HepG2 (cell line): ENCODE data around the gene SYNJ2. TPM values are rescaled to one million over a fixed set of nuclear protein-coding genes. Genes with fewer than 3 reads are reported as not detected.

Source experiments
- NRL ChIP-seq: sonication (generic); formaldehyde crosslinking; IDR thresholded peaks from 2 replicates; pipeline ENCODE4 v1.5.0; 2020; ENCODE audit warnings: missing genetic modification reagents, mild to moderate bottlenecking, moderate library complexity, borderline replicate concordance
- PHF21A ChIP-seq: sonication (generic); formaldehyde crosslinking; IDR thresholded peaks from 2 replicates; pipeline ENCODE4 v1.5.0; 2020; ENCODE audit warnings: mild to moderate bottlenecking, missing genetic modification reagents
- SMAD1 ChIP-seq: sonication (generic); formaldehyde crosslinking; IDR thresholded peaks from 2 replicates; pipeline ENCODE4 v1.4.0; 2020; ENCODE audit warnings: missing genetic modification reagents, low read depth, mild to moderate bottlenecking, borderline replicate concordance
- ZC3H4 ChIP-seq: sonication (generic); formaldehyde crosslinking; IDR thresholded peaks from 2 replicates; pipeline ENCODE4 v1.4.0; 2020; ENCODE audit warnings: missing genetic modification reagents, borderline replicate concordance
- polyA plus RNA-seq, 8 experiments: library from polyadenylated mRNA; depleted of rRNA in 3 of 8; stranded (reverse) in 7 of 8; unstranded in 1 of 8; fragments of >200 nt; fragmentation: Illumina TruSeq in 4 of 8; extraction: Trizol in 4 of 8; gene quantifications; 2 replicates each; pipeline versions ENCODE4 v1.2.1 to v1.2.3, GENCODE V29; 2011 to 2016; ENCODE audit warnings: low read depth in 4 of 8, missing spikeins in 1 of 8, mixed read lengths in 1 of 8; ENCODE audit not compliant: insufficient read depth in 1 of 8
- total RNA-seq, 5 experiments: library from RNA; depleted of rRNA; stranded (reverse); fragments of >200 nt; fragmentation: Illumina TruSeq; extraction: Trizol; gene quantifications; 2 replicates each; pipeline ENCODE4 v1.2.3, GENCODE V29; 2016; ENCODE audit warnings: low read depth in 1 of 5
- TF ChIP-seq, protein P1 (sequence below): sonication (generic); formaldehyde crosslinking; IDR thresholded peaks from 2 replicates; pipeline ENCODE4 v1.9.0; 2022; ENCODE audit warnings: missing genetic modification reagents, mild to moderate bottlenecking, borderline replicate concordance
- TF ChIP-seq, protein P2 (sequence below): sonication (generic); formaldehyde crosslinking; IDR thresholded peaks from one replicate; pipeline ENCODE4 v1.5.1; 2020; ENCODE audit warnings: mild to moderate bottlenecking, missing genetic modification reagents; ENCODE audit errors: not compliant biosample characterization
- TF ChIP-seq, protein P3 (sequence below): sonication (generic); formaldehyde crosslinking; IDR thresholded peaks from 2 replicates; pipeline ENCODE4 v1.4.0; 2020; ENCODE audit warnings: missing genetic modification reagents
- TF ChIP-seq, protein P4 (sequence below): sonication (generic); formaldehyde crosslinking; IDR thresholded peaks from 2 replicates; pipeline ENCODE4 v1.4.0; 2020; ENCODE audit warnings: mild to moderate bottlenecking, missing genetic modification reagents
- TF ChIP-seq, protein P5 (sequence below): sonication (generic); formaldehyde crosslinking; IDR thresholded peaks from 2 replicates; pipeline ENCODE4 v1.5.1; 2020; ENCODE audit warnings: mild to moderate bottlenecking, missing genetic modification reagents, moderate library complexity

The SYNJ2 gene
- total and polyA plus RNA-seq, 2 of the 13 experiments (the other 11 are each of a cell fraction or from before 2014, with no cell fraction given) = 39.1 to 57.6 TPM

DNA sequence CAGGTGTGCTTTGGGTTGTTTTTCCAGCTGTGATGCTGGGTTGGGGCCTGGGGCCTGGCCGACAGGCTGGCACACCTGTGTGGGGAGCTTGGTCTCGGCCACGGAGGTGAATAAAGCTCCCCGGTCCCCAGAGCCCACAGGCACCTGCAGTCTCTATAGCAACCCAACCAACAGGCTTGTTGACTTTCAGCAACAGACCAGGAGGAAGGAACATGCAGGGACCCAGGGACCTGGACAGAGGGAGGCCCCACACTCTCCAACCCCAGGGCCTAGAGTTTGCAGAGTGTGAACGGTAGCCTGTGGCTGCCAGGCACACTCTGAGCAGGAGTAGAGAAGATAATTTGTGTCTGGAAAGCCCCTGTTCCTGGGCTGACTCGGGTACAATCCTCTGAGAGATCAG is 14.6 kb upstream of the SYNJ2 start (continued):
- TF ChIP-seq ZC3H4 (CRISPR knock-in tag) = no peak
- no peak for TF ChIP-seq SMAD1 (CRISPR knock-in tag)
- TF ChIP-seq, protein P1, sequence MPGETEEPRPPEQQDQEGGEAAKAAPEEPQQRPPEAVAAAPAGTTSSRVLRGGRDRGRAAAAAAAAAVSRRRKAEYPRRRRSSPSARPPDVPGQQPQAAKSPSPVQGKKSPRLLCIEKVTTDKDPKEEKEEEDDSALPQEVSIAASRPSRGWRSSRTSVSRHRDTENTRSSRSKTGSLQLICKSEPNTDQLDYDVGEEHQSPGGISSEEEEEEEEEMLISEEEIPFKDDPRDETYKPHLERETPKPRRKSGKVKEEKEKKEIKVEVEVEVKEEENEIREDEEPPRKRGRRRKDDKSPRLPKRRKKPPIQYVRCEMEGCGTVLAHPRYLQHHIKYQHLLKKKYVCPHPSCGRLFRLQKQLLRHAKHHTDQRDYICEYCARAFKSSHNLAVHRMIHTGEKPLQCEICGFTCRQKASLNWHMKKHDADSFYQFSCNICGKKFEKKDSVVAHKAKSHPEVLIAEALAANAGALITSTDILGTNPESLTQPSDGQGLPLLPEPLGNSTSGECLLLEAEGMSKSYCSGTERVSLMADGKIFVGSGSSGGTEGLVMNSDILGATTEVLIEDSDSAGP = peak; percentile 18; the same call in 1 of the 2 replicates
- TF ChIP-seq, protein P2, sequence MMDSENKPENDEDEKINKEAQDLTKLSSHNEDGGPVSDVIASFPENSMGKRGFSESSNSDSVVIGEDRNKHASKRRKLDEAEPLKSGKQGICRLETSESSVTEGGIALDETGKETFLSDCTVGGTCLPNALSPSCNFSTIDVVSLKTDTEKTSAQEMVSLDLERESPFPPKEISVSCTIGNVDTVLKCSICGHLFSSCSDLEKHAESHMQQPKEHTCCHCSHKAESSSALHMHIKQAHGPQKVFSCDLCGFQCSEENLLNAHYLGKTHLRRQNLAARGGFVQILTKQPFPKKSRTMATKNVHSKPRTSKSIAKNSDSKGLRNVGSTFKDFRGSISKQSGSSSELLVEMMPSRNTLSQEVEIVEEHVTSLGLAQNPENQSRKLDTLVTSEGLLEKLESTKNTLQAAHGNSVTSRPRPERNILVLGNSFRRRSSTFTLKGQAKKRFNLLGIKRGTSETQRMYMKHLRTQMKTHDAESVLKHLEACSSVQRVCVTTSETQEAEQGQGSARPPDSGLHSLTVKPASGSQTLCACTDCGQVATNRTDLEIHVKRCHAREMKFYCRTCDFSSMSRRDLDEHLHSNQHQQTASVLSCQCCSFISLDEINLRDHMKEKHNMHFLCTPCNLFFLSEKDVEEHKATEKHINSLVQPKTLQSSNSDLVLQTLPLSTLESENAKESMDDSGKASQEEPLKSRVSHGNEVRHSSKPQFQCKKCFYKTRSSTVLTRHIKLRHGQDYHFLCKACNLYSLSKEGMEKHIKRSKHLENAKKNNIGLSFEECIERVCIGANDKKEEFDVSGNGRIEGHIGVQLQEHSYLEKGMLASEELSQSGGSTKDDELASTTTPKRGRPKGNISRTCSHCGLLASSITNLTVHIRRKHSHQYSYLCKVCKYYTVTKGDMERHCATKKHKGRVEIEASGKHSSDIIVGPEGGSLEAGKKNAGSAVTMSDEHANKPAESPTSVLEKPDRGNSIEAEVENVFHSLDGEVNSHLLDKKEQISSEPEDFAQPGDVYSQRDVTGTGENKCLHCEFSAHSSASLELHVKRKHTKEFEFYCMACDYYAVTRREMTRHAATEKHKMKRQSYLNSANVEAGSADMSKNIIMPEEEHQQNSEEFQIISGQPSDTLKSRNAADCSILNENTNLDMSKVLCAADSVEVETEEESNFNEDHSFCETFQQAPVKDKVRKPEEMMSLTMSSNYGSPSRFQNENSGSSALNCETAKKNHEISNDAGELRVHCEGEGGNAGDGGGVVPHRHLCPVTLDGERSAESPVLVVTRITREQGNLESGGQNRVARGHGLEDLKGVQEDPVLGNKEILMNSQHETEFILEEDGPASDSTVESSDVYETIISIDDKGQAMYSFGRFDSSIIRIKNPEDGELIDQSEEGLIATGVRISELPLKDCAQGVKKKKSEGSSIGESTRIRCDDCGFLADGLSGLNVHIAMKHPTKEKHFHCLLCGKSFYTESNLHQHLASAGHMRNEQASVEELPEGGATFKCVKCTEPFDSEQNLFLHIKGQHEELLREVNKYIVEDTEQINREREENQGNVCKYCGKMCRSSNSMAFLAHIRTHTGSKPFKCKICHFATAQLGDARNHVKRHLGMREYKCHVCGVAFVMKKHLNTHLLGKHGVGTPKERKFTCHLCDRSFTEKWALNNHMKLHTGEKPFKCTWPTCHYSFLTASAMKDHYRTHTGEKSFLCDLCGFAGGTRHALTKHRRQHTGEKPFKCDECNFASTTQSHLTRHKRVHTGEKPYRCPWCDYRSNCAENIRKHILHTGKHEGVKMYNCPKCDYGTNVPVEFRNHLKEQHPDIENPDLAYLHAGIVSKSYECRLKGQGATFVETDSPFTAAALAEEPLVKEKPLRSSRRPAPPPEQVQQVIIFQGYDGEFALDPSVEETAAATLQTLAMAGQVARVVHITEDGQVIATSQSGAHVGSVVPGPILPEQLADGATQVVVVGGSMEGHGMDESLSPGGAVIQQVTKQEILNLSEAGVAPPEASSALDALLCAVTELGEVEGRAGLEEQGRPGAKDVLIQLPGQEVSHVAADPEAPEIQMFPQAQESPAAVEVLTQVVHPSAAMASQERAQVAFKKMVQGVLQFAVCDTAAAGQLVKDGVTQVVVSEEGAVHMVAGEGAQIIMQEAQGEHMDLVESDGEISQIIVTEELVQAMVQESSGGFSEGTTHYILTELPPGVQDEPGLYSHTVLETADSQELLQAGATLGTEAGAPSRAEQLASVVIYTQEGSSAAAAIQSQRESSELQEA = peak; percentile 43
- TF ChIP-seq, protein P3, sequence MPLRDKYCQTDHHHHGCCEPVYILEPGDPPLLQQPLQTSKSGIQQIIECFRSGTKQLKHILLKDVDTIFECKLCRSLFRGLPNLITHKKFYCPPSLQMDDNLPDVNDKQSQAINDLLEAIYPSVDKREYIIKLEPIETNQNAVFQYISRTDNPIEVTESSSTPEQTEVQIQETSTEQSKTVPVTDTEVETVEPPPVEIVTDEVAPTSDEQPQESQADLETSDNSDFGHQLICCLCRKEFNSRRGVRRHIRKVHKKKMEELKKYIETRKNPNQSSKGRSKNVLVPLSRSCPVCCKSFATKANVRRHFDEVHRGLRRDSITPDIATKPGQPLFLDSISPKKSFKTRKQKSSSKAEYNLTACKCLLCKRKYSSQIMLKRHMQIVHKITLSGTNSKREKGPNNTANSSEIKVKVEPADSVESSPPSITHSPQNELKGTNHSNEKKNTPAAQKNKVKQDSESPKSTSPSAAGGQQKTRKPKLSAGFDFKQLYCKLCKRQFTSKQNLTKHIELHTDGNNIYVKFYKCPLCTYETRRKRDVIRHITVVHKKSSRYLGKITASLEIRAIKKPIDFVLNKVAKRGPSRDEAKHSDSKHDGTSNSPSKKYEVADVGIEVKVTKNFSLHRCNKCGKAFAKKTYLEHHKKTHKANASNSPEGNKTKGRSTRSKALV (CRISPR knock-in tag) = no peak
- TF ChIP-seq, protein P4, sequence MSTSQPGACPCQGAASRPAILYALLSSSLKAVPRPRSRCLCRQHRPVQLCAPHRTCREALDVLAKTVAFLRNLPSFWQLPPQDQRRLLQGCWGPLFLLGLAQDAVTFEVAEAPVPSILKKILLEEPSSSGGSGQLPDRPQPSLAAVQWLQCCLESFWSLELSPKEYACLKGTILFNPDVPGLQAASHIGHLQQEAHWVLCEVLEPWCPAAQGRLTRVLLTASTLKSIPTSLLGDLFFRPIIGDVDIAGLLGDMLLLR (CRISPR knock-in tag) = no peak
- TF ChIP-seq, protein P5, sequence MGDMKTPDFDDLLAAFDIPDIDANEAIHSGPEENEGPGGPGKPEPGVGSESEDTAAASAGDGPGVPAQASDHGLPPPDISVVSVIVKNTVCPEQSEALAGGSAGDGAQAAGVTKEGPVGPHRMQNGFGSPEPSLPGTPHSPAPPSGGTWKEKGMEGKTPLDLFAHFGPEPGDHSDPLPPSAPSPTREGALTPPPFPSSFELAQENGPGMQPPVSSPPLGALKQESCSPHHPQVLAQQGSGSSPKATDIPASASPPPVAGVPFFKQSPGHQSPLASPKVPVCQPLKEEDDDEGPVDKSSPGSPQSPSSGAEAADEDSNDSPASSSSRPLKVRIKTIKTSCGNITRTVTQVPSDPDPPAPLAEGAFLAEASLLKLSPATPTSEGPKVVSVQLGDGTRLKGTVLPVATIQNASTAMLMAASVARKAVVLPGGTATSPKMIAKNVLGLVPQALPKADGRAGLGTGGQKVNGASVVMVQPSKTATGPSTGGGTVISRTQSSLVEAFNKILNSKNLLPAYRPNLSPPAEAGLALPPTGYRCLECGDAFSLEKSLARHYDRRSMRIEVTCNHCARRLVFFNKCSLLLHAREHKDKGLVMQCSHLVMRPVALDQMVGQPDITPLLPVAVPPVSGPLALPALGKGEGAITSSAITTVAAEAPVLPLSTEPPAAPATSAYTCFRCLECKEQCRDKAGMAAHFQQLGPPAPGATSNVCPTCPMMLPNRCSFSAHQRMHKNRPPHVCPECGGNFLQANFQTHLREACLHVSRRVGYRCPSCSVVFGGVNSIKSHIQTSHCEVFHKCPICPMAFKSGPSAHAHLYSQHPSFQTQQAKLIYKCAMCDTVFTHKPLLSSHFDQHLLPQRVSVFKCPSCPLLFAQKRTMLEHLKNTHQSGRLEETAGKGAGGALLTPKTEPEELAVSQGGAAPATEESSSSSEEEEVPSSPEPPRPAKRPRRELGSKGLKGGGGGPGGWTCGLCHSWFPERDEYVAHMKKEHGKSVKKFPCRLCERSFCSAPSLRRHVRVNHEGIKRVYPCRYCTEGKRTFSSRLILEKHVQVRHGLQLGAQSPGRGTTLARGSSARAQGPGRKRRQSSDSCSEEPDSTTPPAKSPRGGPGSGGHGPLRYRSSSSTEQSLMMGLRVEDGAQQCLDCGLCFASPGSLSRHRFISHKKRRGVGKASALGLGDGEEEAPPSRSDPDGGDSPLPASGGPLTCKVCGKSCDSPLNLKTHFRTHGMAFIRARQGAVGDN = peak; percentile 65
- 0 out of 2 replicates have a peak, but pooled peaks have one; percentile 35 for TF ChIP-seq PHF21A
- no peak for TF ChIP-seq NRL (CRISPR knock-in tag)
